Measurements from ENCODE around the gene LIF. TPM values are rescaled to one million over a fixed set of nuclear protein-coding genes. Genes with fewer than 3 reads are reported as not detected.

Gene LIF
- total RNA-seq, 1 experiment from 2014 or later, result 34.4 TPM

DNA sequence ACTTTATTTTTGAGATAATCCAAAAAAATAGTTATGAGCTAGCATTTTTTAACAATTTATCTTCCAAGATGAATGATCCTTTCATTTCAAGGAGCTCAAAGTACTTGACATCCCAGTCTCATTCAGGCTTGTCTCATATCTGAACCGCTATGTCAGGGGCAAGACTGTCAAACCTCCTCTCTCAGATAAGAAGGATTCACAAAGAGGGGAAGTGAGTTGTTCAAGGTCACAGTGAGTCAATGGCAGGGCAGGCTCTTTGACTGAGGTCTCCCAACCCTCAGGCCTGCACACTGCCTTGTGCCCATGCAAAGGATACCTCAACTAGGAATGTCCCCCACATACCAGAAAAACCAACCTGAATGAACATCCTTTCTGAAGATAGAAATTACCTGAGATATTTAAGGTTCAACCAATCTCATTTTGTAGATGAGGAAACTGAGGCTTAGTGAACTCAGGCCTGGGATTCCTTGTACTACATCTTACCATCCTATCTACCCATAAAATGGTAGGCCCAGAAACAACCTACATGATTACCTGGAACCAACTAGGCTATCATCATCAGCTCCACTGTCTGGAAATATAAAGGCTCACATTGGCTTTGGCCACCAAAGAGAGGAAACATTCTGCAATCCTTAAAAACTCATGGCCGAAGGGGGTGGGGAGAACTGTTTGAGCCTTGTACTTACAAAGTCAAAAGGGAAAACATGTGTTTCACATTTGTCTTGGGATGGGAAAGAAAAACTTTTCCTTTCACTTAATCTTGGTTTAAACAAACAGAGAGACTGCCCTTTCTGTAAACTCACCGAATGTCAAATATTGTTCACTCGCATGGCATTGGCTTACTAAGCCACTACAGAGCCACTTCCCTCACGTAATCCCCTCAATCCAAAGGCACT, 51.1 kb downstream of the LIF start:
- in situ Hi-C loops (cut with HindIII; ENCODE audit: low pct_unique_long_range_greater_than_20kb, low sequenced_read_pairs) (no loop called here), intact Hi-C loops (cut with micrococcal nuclease; ENCODE audit: unreplicated experiment) (no loop called here)
- DNase-seq (ENCODE audit: low read depth, low spot score), result no peak
- Histone ChIP-seq H3K36me3 (ENCODE audit: control insufficient read depth, insufficient read depth, low read length) (no peaks in the 10 kb centered on the region), H3K4me1 (ENCODE audit: control insufficient read depth, insufficient read depth, low read length) (peaks cover 22% of the 10 kb centered on the region), H3K27ac (ENCODE audit: low read length) (peak overlapping the region; percentile 97), H3K27me3 (ENCODE audit: control insufficient read depth, insufficient read depth, low read length) (no peaks in the 10 kb centered on the region), H3K9me3 (ENCODE audit: control insufficient read depth, insufficient read depth, low read depth, low read length) (peaks cover 13% of the 10 kb centered on the region; the same call in 1 of the 2 replicates), H3K4me3 (ENCODE audit: low read depth in 2 of 2, low read length in 2 of 2) (no peak overlapping the region)
- ATAC-seq, result peak; percentile 17
- BruUV-seq (replicated peaks), result TSS peak; percentile 97
- no peak for TF ChIP-seq CTCF (IDR thresholded peaks at IDR 0.05)
- no peak for TF ChIP-seq REST (IDR thresholded peaks at IDR 0.05; ENCODE audit: insufficient read depth in 1 of 2, low read depth in 2 of 2, low read length in 1 of 2)
- no peak for TF ChIP-seq SIN3A (IDR thresholded peaks at IDR 0.05; ENCODE audit: borderline replicate concordance, insufficient read depth, low read depth, low read length)
- TF ChIP-seq TCF7L2 (IDR thresholded peaks at IDR 0.05; ENCODE audit: low read depth, low read length), result no peak
- TF ChIP-seq POLR2AphosphoS5 (IDR thresholded peaks at IDR 0.05; ENCODE audit: low read depth, low read length), result no peak
- ChIA-PET POLR2A (interaction anchor here (0.6 to 1.2 kb wide), 4 partner anchors 9 to 61 kb away, joined by 3 to 8 read pairs (median 4); no protein-coding TSS in a partner anchor), CTCF (no interaction called here)

DNA sequence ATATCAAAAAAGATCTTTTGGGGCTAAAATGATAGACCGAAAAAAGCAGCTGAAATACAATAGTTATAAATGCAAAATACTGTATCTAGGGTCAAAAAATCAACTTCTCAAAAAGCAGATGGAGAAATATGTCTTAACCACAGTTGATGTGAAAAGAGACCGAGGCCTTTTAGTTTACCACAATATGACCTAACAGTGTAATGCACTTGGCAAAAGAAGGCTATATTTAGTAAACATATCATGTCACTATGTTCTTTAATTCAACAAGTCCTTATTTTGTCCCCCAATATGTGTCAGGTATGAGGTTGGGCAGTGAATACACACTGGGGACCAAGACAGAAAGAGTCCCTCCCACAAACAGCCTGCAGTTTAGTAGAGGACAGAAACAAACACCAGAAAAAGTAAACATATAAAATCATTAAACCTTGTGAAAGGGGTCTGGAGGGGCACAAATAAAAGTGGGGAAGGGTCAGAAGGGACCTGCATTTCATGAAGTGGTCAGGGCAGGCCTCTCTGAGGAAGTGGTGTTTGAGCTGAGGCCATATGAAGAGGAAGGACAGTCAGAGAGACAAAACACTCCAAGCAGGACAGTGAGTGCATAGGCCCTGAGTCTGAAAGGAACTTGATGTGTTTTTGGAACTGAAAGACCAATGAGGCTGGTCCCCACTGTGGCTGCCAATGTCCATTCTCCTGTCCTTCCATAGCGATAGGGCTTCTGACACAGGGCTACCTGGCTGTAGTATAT, 53.4 kb downstream of the LIF start:
- ATAC-seq, result no peak
- peak overlapping the region; percentile 81 for H3K27ac ChIP-seq (ENCODE audit: low read length)
- CTCF ChIA-PET, result no interaction called here
- H3K9me3 ChIP-seq (ENCODE audit: control insufficient read depth, insufficient read depth, low read depth, low read length), result peaks cover 6% of the 10 kb centered on the region; the same call in 1 of the 2 replicates
- DNase-seq (ENCODE audit: low read depth, low spot score), result no peak
- H3K36me3 ChIP-seq (ENCODE audit: control insufficient read depth, insufficient read depth, low read length), result no peaks in the 10 kb centered on the region
- POLR2A ChIA-PET, result no interaction called here
- intact Hi-C loops (cut with micrococcal nuclease; ENCODE audit: unreplicated experiment) (no loop called here), in situ Hi-C loops (cut with HindIII; ENCODE audit: low pct_unique_long_range_greater_than_20kb, low sequenced_read_pairs) (no loop called here)
- peaks cover 22% of the 10 kb centered on the region for H3K4me1 ChIP-seq (ENCODE audit: control insufficient read depth, insufficient read depth, low read length)
- no peak overlapping the region for H3K4me3 ChIP-seq (ENCODE audit: low read depth in 2 of 2, low read length in 2 of 2)
- H3K27me3 ChIP-seq (ENCODE audit: control insufficient read depth, insufficient read depth, low read length), result no peaks in the 10 kb centered on the region
- TF ChIP-seq POLR2AphosphoS5 (IDR thresholded peaks at IDR 0.05; ENCODE audit: low read depth, low read length), result no peak
- TF ChIP-seq TCF7L2 (IDR thresholded peaks at IDR 0.05; ENCODE audit: low read depth, low read length), result no peak
- no peak for TF ChIP-seq REST (IDR thresholded peaks at IDR 0.05; ENCODE audit: insufficient read depth in 1 of 2, low read depth in 2 of 2, low read length in 1 of 2)
- TF ChIP-seq CTCF (IDR thresholded peaks at IDR 0.05), result no peak
- no peak for TF ChIP-seq SIN3A (IDR thresholded peaks at IDR 0.05; ENCODE audit: borderline replicate concordance, insufficient read depth, low read depth, low read length)
- no TSS peak for BruUV-seq (replicated peaks)

All from Panc1 (cell line).